Stomach (tissue), 4 donors: ENCODE data around the gene ESRRG.

Source experiments
- EP300 ChIP-seq: sonication (generic); formaldehyde crosslinking; IDR thresholded peaks from one replicate; pipeline ENCODE4 v1.6.1; 2017; ENCODE audit warnings: antibody characterized with exemption
- POLR2A ChIP-seq, 4 donors: fragments of 450-650 bp; IDR thresholded peaks; one replicate each; pipeline ENCODE4 v1.6.1; 2016; ENCODE audit warnings: antibody characterized with exemption in 4 of 4, control low read depth in 2 of 4, mild to moderate bottlenecking in 1 of 4, moderate library complexity in 1 of 4
- POLR2AphosphoS5 ChIP-seq, 3 donors: sonication (generic); formaldehyde crosslinking; IDR thresholded peaks; one replicate each; pipeline ENCODE4 v1.6.1; 2016; ENCODE audit warnings: antibody characterized with exemption in 3 of 3
- TF ChIP-seq, protein P1 (sequence below), 7 experiments: fragments of 450-650 bp in 4 of 7; fragments of 200-600 bp in 3 of 7; sonication (generic) in 3 of 7; IDR thresholded peaks; one replicate each; pipeline ENCODE4 v1.5.1; 2016 to 2019; ENCODE audit warnings: antibody characterized with exemption in 7 of 7, control low read depth in 2 of 7, mild to moderate bottlenecking in 1 of 7

DNA sequence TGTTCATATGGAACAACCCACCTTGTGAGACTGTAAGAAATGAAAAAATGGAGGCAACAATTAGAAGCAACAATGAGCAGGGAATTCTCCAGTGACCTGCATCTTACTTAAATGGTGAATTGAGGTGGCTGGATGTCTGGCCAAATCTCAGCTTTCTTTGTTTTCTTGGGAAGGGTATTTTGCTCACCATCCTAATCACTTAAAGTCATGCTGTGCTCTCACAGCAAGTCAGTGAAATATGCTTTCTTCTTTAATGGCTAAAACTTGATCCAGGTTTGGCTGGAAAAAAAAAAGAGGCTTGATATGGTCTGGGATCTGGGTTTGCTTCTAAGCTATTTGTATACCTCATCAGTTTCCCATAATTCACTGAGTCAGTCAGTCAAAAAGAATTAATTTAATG lies 124.8 kb downstream of the ESRRG start:
- no peak for TF ChIP-seq POLR2A (IDR thresholded peaks at IDR 0.05)
- TF ChIP-seq, protein P1, sequence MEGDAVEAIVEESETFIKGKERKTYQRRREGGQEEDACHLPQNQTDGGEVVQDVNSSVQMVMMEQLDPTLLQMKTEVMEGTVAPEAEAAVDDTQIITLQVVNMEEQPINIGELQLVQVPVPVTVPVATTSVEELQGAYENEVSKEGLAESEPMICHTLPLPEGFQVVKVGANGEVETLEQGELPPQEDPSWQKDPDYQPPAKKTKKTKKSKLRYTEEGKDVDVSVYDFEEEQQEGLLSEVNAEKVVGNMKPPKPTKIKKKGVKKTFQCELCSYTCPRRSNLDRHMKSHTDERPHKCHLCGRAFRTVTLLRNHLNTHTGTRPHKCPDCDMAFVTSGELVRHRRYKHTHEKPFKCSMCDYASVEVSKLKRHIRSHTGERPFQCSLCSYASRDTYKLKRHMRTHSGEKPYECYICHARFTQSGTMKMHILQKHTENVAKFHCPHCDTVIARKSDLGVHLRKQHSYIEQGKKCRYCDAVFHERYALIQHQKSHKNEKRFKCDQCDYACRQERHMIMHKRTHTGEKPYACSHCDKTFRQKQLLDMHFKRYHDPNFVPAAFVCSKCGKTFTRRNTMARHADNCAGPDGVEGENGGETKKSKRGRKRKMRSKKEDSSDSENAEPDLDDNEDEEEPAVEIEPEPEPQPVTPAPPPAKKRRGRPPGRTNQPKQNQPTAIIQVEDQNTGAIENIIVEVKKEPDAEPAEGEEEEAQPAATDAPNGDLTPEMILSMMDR (IDR thresholded peaks at IDR 0.05), result no peak
- TF ChIP-seq POLR2AphosphoS5 (IDR thresholded peaks at IDR 0.05), result no peak
- no peak for TF ChIP-seq EP300
